Heart left ventricle (tissue), 13 donors: Measurements from ENCODE around the gene IGFBP3.

Experiments used
- POLR2A ChIP-seq, 2 donors: fragments of 450-650 bp; IDR thresholded peaks; one replicate each; pipeline ENCODE4 v1.6.1; 2017; ENCODE audit warnings: antibody characterized with exemption in 2 of 2, mild to moderate bottlenecking in 2 of 2, moderate library complexity in 2 of 2
- TF ChIP-seq, protein P1 (sequence below), 12 donors: fragments of 200-600 bp; sonication (generic) in 4 of 12; IDR thresholded peaks; one replicate each; pipeline versions ENCODE4 v1.5.0 to v1.8.0; 2018 to 2022; ENCODE audit warnings: antibody characterized with exemption in 12 of 12, mild to moderate bottlenecking in 5 of 12
- donor health status: ischemic (EF 13 %, LVEDD 7.1; RV severe dilation, severe dysfunction).
- donor health status: DM: no; HTN: yes; CAD: no.
- donor health status: DM: no; HTN: no; CAD: no.
- donor health status: ischemic (EF 25% LVEDD 6.9; RV normal size, moderate dysfunction).
- donor health status: ischemic (EF 25% LVEDD 5.7; RV mildly dilated, moderate dysfunction).
- donor health status: ischemic (EF 35%, LVEDD 5.7; RV mildly dilated, moderate dysfunction).
- donor health status: nonischemic (EF 11% LVEDD 7.7; RV severe dilation, severe dysfunction).
- donor health status: DM: yes; HTN: yes; CAD: no.
- donor health status: PGD.
- donor health status: ischemic (EF 29% LVEDD 5.4; RV normal size, mild dysfunction).
- donor health status: nonischemic (EF 23%, LVEDD 6.1; RV moderate dilation, normal function).

DNA sequence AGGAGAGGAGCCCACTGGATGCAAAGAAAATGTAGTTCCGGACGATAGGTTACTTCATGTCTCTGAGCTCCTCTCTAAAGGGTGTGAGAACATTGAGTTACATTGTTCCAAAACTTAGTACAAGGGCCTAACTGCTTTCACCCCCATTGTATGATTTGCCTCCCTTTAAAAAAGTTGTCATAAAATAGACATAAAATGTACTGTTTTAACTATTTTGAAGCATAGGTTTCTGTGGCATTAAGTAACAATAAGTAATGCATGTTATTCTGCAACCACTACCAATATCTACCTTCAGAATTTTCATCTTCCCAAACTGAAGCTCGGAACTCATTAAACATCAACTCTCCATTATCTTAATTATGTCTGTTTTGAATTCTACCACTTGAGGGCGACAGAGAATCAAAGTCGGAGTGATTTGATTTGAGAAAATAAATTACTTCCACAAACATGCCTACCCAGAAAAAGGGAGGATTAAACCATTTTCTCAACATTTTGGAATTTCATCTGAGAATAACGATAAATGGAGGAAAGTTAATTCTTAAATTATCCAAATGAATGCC lies 30.1 kb downstream of the IGFBP3 start:
- TF ChIP-seq, protein P1, sequence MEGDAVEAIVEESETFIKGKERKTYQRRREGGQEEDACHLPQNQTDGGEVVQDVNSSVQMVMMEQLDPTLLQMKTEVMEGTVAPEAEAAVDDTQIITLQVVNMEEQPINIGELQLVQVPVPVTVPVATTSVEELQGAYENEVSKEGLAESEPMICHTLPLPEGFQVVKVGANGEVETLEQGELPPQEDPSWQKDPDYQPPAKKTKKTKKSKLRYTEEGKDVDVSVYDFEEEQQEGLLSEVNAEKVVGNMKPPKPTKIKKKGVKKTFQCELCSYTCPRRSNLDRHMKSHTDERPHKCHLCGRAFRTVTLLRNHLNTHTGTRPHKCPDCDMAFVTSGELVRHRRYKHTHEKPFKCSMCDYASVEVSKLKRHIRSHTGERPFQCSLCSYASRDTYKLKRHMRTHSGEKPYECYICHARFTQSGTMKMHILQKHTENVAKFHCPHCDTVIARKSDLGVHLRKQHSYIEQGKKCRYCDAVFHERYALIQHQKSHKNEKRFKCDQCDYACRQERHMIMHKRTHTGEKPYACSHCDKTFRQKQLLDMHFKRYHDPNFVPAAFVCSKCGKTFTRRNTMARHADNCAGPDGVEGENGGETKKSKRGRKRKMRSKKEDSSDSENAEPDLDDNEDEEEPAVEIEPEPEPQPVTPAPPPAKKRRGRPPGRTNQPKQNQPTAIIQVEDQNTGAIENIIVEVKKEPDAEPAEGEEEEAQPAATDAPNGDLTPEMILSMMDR (IDR thresholded peaks at IDR 0.05) = peak; percentile 47 to 79 (median 62)
- TF ChIP-seq POLR2A (IDR thresholded peaks at IDR 0.05) = no peak
